Measurements from ENCODE around the gene ATP5MC2.

GRCh38 chr12:53644133-53644532 lies 31.8 kb downstream of the ATP5MC2 start:
- TF ChIP-seq JUND (IDR thresholded peaks at IDR 0.05): no peak
- no peak for TF ChIP-seq CTCF (IDR thresholded peaks at IDR 0.05 in 2 of 3, conservative IDR thresholded peaks at IDR 0.05 in 1 of 3; ENCODE audit: borderline replicate concordance in 1 of 3, insufficient read depth in 1 of 3, low read depth in 2 of 3, low read length in 2 of 3)
- TF ChIP-seq MAX (IDR thresholded peaks at IDR 0.05): no peak
- TF ChIP-seq SRF (IDR thresholded peaks at IDR 0.05; ENCODE audit: low read depth): no peak
- TF ChIP-seq POLR2AphosphoS5 (IDR thresholded peaks at IDR 0.05; ENCODE audit: low read depth, low read length): no peak
- TF ChIP-seq POLR2A (IDR thresholded peaks at IDR 0.05; ENCODE audit: borderline replicate concordance, extremely low read depth, insufficient read depth, insufficient read length): no peak
- TF ChIP-seq ATF3 (IDR thresholded peaks at IDR 0.05): no peak
- no peak for TF ChIP-seq FOSL1 (IDR thresholded peaks at IDR 0.05; ENCODE audit: low read depth)
- TF ChIP-seq RAD21 (IDR thresholded peaks at IDR 0.05; ENCODE audit: low read depth): no peak
- no peak for TF ChIP-seq EZH2phosphoT487 (IDR thresholded peaks at IDR 0.05; ENCODE audit: borderline replicate concordance)
- TF ChIP-seq SIN3A (IDR thresholded peaks at IDR 0.05; ENCODE audit: low read depth): no peak
- no peak for TF ChIP-seq EZH2 (IDR thresholded peaks at IDR 0.05)

Measured in HCT116 (cell line).